Naive thymus-derived CD4-positive, alpha-beta T cell (primary cell): ENCODE data around the gene KERA. TPM values are rescaled to one million over a fixed set of nuclear protein-coding genes. Genes with fewer than 3 reads are reported as not detected.

Experiments
- ATAC-seq: fragments of 150-1000 bp; cut with Tn5 transposase; 2 replicates; pipeline ENCODE4 v1.10.0; 2021; ENCODE audit warnings: mild to moderate bottlenecking, moderate library complexity
- CTCF ChIA-PET: fragments of 350-600 bp; sonication (Branson Sonifier 250); formaldehyde crosslinking; loops from one replicate; lab custom pipeline; 2021; ENCODE audit warnings: antibody characterized with exemption; lab: Charles Lee
- POLR2A ChIA-PET: fragments of 350-600 bp; sonication (Branson Sonifier 250); formaldehyde crosslinking; loops from one replicate; lab custom pipeline; 2021; ENCODE audit warnings: antibody characterized with exemption, inconsistent platforms; lab: Charles Lee
- DNase-seq, 9 donors: peaks; one replicate each; pipeline versions ENCODE4 v3.0.0 to v3.0.0-alpha.2; 2020 to 2022; ENCODE audit warnings: mixed read lengths in 1 of 9
- H3K27ac ChIP-seq: one replicate; pipeline ENCODE4 v1.7.0; 2013; ENCODE audit warnings: mild to moderate bottlenecking, low read depth, low read length, moderate library complexity
- H3K27me3 ChIP-seq, 2 donors: one replicate each; pipeline ENCODE4 v1.7.0; 2013; ENCODE audit warnings: low read length in 2 of 2, mild to moderate bottlenecking in 2 of 2, moderate library complexity in 2 of 2; ENCODE audit not compliant: control insufficient read depth in 2 of 2, insufficient read depth in 2 of 2
- H3K36me3 ChIP-seq, 3 experiments: 1 replicate in 2 of 3; 2 replicates in 1 of 3; pipeline ENCODE4 v1.7.0; 2013; ENCODE audit warnings: low read length in 3 of 3, mild to moderate bottlenecking in 3 of 3, moderate library complexity in 1 of 3; ENCODE audit not compliant: insufficient read depth in 3 of 3, control insufficient read depth in 2 of 3
- H3K4me1 ChIP-seq, 2 donors: one replicate each; pipeline ENCODE4 v1.7.0; 2013; ENCODE audit warnings: low read length in 2 of 2, mild to moderate bottlenecking in 2 of 2, moderate library complexity in 1 of 2; ENCODE audit not compliant: control insufficient read depth in 2 of 2, insufficient read depth in 2 of 2
- H3K4me3 ChIP-seq: 2 replicates; pipeline ENCODE4 v1.7.0; 2013; ENCODE audit warnings: mild to moderate bottlenecking, low read length
- H3K9me3 ChIP-seq, 3 experiments: 1 replicate in 2 of 3; 2 replicates in 1 of 3; pipeline ENCODE4 v1.7.0; 2013; ENCODE audit warnings: low read length in 3 of 3; ENCODE audit not compliant: control insufficient read depth in 2 of 3
- H3K27ac Mint-ChIP-seq, 9 donors: one replicate each; pipeline ENCODE4 v1.8.0; 2020 to 2022; ENCODE audit warnings: mixed read lengths in 9 of 9, mild to moderate bottlenecking in 8 of 9, moderate library complexity in 5 of 9, inconsistent platforms in 2 of 9
- H3K27me3 Mint-ChIP-seq, 5 donors: one replicate each; pipeline ENCODE4 v1.8.0; 2021 to 2022; ENCODE audit warnings: mixed read lengths in 5 of 5, mild to moderate bottlenecking in 1 of 5
- H3K36me3 Mint-ChIP-seq, 5 donors: one replicate each; pipeline ENCODE4 v1.8.0; 2020 to 2022; ENCODE audit warnings: mixed read lengths in 5 of 5, mild to moderate bottlenecking in 3 of 5, inconsistent platforms in 1 of 5
- H3K4me1 Mint-ChIP-seq, 7 donors: one replicate each; pipeline ENCODE4 v1.8.0; 2020 to 2022; ENCODE audit warnings: mixed read lengths in 7 of 7, mild to moderate bottlenecking in 3 of 7, inconsistent platforms in 1 of 7
- H3K4me3 Mint-ChIP-seq, 10 donors: one replicate each; pipeline ENCODE4 v1.8.0; 2020 to 2022; ENCODE audit warnings: mild to moderate bottlenecking in 10 of 10, mixed read lengths in 10 of 10, moderate library complexity in 6 of 10, inconsistent platforms in 2 of 10
- H3K9me3 Mint-ChIP-seq, 11 donors: one replicate each; pipeline ENCODE4 v1.8.0; 2020 to 2022; ENCODE audit warnings: mixed read lengths in 11 of 11, mild to moderate bottlenecking in 4 of 11, inconsistent platforms in 1 of 11, moderate library complexity in 1 of 11
- intact Hi-C, 2 donors: fragments of 100-400 bp; cut with micrococcal nuclease; formaldehyde crosslinking; loops; one replicate each; pipeline ENCODE4 v1.15.1; 2023
- polyA plus RNA-seq, 2 donors: library from polyadenylated mRNA; unstranded; fragments of 300-500 nt; fragmentation: Illumina TruSeq; gene quantifications; one replicate each; pipeline ENCODE4 v1.2.3, GENCODE V29; 2021
- total RNA-seq, 6 experiments: library from RNA in 5 of 6; stranded (reverse) in 5 of 6; gene quantifications; 1 replicate in 5 of 6; 2 replicates in 1 of 6; pipeline ENCODE4 v1.2.3 and lab custom pipeline; 2021 to 2026

The KERA gene
- total and polyA plus RNA-seq, 7 experiments from 2014 or later = not detected

DNA sequence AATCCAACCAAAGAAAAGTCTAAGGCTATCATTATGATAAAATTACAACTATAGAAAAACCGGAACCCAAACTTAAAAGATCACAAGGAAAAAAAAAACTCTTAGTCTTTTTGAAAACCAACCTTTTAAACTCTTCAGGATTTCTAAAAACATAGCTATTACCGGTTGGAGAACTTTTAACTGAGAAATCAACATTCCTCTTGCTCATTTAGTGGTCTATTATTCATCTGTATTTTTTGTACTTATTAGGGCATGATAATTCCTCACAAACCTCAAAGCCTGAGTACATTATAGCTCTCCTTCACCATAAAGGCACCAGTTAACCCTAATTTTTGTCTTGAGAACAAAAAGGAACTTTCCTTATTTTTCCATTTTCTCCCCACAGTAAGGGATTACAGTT, 43.1 kb upstream of the KERA start:
- no peak for ATAC-seq
- H3K4me3 Mint-ChIP-seq = no peak overlapping the region
- H3K36me3 ChIP-seq = no peaks in the 10 kb centered on the region
- no peaks in the 10 kb centered on the region for H3K9me3 ChIP-seq
- ChIA-PET CTCF (no interaction called here), POLR2A (no interaction called here)
- H3K4me3 ChIP-seq = no peak overlapping the region
- H3K9me3 Mint-ChIP-seq = no peaks in the 10 kb centered on the region
- no peaks in the 10 kb centered on the region for H3K27me3 ChIP-seq
- H3K4me1 Mint-ChIP-seq = no peaks in the 10 kb centered on the region
- intact Hi-C loops = no loop called here
- H3K27ac ChIP-seq = no peak overlapping the region
- H3K27ac Mint-ChIP-seq = no peak overlapping the region
- H3K27me3 Mint-ChIP-seq = peaks cover 0 to 10% (median 7%) of the 10 kb centered on the region in 5 donors
- DNase-seq = no peak
- H3K36me3 Mint-ChIP-seq = no peaks in the 10 kb centered on the region
- no peaks in the 10 kb centered on the region for H3K4me1 ChIP-seq

DNA sequence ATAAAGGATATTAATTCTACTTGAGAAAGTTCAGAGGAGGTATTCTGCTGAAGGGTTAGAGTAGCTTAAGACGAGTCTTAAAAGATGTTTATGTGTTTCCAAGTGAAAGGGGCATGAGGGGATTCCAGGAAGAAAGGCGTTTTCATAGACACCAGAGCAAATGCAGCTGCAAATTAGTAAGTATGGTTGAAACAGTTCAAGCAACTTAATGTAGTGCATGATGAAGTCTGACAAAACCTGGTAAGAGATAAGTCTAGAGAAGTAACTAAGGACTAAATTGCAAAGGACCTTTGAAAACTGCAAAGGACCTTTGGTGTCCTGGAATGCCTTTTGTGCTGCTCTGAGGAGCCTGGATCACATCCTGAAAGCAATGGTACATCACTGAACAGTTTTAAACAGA, 42.0 kb upstream of the KERA start:
- no peak overlapping the region for H3K27ac Mint-ChIP-seq
- POLR2A ChIA-PET = no interaction called here
- intact Hi-C loops = no loop called here
- DNase-seq (no peak), ATAC-seq (no peak)
- H3K36me3 ChIP-seq = no peaks in the 10 kb centered on the region
- peaks cover 0 to 16% (median 0%) of the 10 kb centered on the region in 5 donors for H3K27me3 Mint-ChIP-seq
- H3K4me3 ChIP-seq = no peak overlapping the region
- H3K4me1 Mint-ChIP-seq = no peaks in the 10 kb centered on the region
- no peak overlapping the region for H3K4me3 Mint-ChIP-seq
- H3K27ac ChIP-seq = no peak overlapping the region
- H3K27me3 ChIP-seq = no peaks in the 10 kb centered on the region
- no peaks in the 10 kb centered on the region for H3K9me3 Mint-ChIP-seq
- no peaks in the 10 kb centered on the region for H3K4me1 ChIP-seq
- no peaks in the 10 kb centered on the region for H3K36me3 Mint-ChIP-seq
- CTCF ChIA-PET = no interaction called here
- no peaks in the 10 kb centered on the region for H3K9me3 ChIP-seq

DNA sequence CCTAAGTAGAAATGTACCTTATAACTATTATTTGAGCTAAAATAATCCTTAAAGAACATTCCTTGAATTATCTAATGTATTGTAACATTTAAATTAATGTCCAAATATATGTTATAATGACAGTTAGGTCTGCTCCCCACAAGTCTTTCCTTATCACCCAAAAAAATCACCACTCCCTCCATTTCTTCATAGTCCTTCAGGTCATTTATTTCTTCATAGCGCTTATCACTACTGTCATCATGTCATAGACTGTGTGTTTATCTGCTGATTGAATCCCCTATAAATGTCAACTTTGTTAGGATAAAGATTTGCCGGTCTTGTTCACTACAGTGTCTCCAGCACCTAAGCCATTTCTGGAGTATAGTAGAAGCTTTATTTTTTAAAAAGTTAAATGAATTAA, 41.5 kb upstream of the KERA start:
- peaks cover 0 to 21% (median 4%) of the 10 kb centered on the region in 5 donors for H3K27me3 Mint-ChIP-seq
- Histone ChIP-seq H3K9me3 (no peaks in the 10 kb centered on the region), H3K4me1 (no peaks in the 10 kb centered on the region), H3K27ac (no peak overlapping the region), H3K4me3 (no peak overlapping the region), H3K27me3 (no peaks in the 10 kb centered on the region), H3K36me3 (no peaks in the 10 kb centered on the region)
- POLR2A ChIA-PET = no interaction called here
- peaks cover 0 to 2% (median 0%) of the 10 kb centered on the region in 11 donors for H3K9me3 Mint-ChIP-seq
- no peaks in the 10 kb centered on the region for H3K4me1 Mint-ChIP-seq
- no peak overlapping the region for H3K4me3 Mint-ChIP-seq
- CTCF ChIA-PET = no interaction called here
- no peak overlapping the region for H3K27ac Mint-ChIP-seq
- ATAC-seq = no peak
- no peaks in the 10 kb centered on the region for H3K36me3 Mint-ChIP-seq
- intact Hi-C loops = no loop called here
- DNase-seq = no peak

DNA sequence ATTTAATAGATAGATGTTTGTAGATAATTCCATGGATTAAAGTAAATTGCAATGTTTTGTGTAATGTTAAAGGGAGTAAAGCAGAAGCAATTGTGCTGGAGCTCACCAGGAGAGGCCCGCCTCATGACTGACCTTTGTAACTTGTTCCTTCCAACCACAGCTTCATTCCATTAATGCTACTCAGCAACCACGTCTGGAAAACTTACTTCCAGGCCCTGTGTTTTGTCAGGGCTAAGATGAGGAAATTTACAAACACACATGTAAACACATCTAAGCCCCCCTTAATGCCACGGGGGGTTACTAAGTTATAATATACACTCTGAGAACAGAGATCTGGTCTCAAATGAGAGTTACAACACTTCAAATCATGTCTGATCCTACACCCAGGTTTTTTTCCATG, 41.1 kb upstream of the KERA start:
- DNase-seq (no peak), ATAC-seq (no peak)
- Mint-ChIP-seq H3K27me3 (peaks cover 0 to 25% (median 6%) of the 10 kb centered on the region in 5 donors), H3K36me3 (no peaks in the 10 kb centered on the region), H3K27ac (no peak overlapping the region), H3K4me3 (no peak overlapping the region), H3K9me3 (peaks cover 0 to 4% (median 0%) of the 10 kb centered on the region in 11 donors), H3K4me1 (no peaks in the 10 kb centered on the region)
- intact Hi-C loops = no loop called here
- H3K27ac ChIP-seq = no peak overlapping the region
- ChIA-PET CTCF (no interaction called here), POLR2A (no interaction called here)
- no peaks in the 10 kb centered on the region for H3K36me3 ChIP-seq
- no peaks in the 10 kb centered on the region for H3K4me1 ChIP-seq
- no peak overlapping the region for H3K4me3 ChIP-seq
- no peaks in the 10 kb centered on the region for H3K9me3 ChIP-seq
- no peaks in the 10 kb centered on the region for H3K27me3 ChIP-seq

DNA sequence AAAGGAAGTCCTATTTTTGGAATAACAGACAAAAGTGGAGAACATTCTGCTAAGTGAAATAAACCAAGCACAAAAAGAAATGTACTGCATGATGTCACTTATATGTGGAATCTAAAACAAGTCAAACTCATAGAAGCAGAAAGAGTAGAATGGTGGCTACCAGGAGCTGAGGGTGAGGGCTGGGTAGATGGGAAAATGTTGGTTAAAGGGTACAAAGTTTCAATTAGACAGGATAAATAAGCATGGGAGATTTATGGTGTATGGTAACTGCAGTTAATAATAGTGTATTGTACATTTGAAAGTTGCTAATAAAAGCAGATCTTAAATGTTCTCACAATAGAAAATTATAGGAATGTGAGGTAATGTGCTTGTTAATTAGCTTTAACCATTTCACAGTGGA, 40.6 kb upstream of the KERA start:
- peaks cover 0 to 4% (median 0%) of the 10 kb centered on the region in 11 donors for H3K9me3 Mint-ChIP-seq
- H3K27ac Mint-ChIP-seq = no peak overlapping the region
- CTCF ChIA-PET = no interaction called here
- Histone ChIP-seq H3K36me3 (no peaks in the 10 kb centered on the region), H3K4me3 (no peak overlapping the region), H3K27me3 (no peaks in the 10 kb centered on the region), H3K9me3 (no peaks in the 10 kb centered on the region), H3K4me1 (no peaks in the 10 kb centered on the region), H3K27ac (no peak overlapping the region)
- DNase-seq (no peak), ATAC-seq (no peak)
- POLR2A ChIA-PET = no interaction called here
- no peak overlapping the region for H3K4me3 Mint-ChIP-seq
- H3K27me3 Mint-ChIP-seq = peaks cover 2 to 30% (median 7%) of the 10 kb centered on the region in 5 donors
- H3K36me3 Mint-ChIP-seq = no peaks in the 10 kb centered on the region
- intact Hi-C loops = no loop called here
- H3K4me1 Mint-ChIP-seq = no peaks in the 10 kb centered on the region

DNA sequence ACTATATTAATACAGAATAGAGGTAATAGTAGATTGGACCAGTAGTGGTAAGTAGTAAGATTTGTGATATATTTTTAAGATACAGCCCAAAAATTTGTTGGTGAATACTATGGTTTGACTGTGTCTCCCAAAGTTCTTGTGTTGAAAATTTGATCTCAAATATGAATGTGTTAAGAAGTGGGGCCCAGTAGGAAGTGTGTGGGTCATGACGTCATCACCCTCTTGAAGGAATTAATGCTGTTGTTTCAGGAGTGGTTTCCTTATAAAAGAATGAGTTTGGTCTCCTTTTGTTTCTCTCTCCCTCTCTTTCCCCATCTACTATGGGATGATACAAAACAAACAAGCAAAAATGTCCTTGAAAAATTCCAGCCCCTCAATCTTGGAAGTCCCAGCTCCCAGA, 37.1 kb upstream of the KERA start:
- DNase-seq (no peak), ATAC-seq (no peak)
- H3K9me3 Mint-ChIP-seq = peaks cover 2 to 15% (median 10%) of the 10 kb centered on the region in 11 donors
- no peak overlapping the region for H3K4me3 Mint-ChIP-seq
- intact Hi-C loops = no loop called here
- no peaks in the 10 kb centered on the region for H3K4me1 Mint-ChIP-seq
- no peak overlapping the region for H3K27ac Mint-ChIP-seq
- peaks cover 0 to 33% (median 7%) of the 10 kb centered on the region in 5 donors for H3K27me3 Mint-ChIP-seq
- H3K4me1 ChIP-seq = no peaks in the 10 kb centered on the region
- no peaks in the 10 kb centered on the region for H3K36me3 ChIP-seq
- H3K27me3 ChIP-seq = no peaks in the 10 kb centered on the region
- no peak overlapping the region for H3K27ac ChIP-seq
- no peaks in the 10 kb centered on the region for H3K9me3 ChIP-seq
- ChIA-PET CTCF (no interaction called here), POLR2A (no interaction called here)
- H3K36me3 Mint-ChIP-seq = peaks cover 0 to 7% (median 0%) of the 10 kb centered on the region in 5 donors
- no peak overlapping the region for H3K4me3 ChIP-seq

DNA sequence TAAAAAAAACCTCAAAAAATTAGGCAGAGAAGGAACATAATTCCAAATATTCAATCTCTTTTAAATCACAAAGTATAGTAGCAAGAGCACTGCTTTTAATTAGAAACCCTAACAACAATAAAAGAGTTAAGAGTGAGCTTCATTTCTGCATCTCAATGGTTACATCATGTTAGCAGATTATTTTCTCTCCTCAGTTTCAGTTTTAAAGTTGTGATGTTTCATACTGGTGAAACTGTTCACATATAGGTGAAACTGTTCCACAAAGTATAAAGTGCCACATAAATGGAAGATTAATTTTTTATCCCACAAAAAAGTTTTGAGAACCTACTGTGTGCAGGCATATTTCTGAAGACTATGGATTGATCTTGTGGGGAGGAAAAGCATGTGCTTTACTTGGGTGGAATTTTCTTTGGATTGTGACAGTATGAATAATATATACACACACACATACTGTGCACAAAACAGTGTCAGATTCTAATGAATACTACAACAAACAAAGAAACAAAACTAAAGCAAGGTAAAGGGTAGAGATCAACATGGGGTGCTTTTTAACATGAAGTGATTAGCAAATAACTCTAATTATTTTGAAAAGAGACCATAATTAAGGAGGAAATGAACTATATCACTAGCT, 36.3 kb upstream of the KERA start:
- no peak overlapping the region for H3K4me3 Mint-ChIP-seq
- Histone ChIP-seq H3K36me3 (no peaks in the 10 kb centered on the region), H3K4me3 (no peak overlapping the region), H3K27me3 (no peaks in the 10 kb centered on the region), H3K4me1 (no peaks in the 10 kb centered on the region), H3K27ac (no peak overlapping the region), H3K9me3 (no peaks in the 10 kb centered on the region)
- peaks cover 0 to 28% (median 7%) of the 10 kb centered on the region in 5 donors for H3K27me3 Mint-ChIP-seq
- no peak for DNase-seq
- intact Hi-C loops = no loop called here
- ChIA-PET CTCF (no interaction called here), POLR2A (no interaction called here)
- peaks cover 3 to 23% (median 15%) of the 10 kb centered on the region in 11 donors for H3K9me3 Mint-ChIP-seq
- H3K36me3 Mint-ChIP-seq = peaks cover 0 to 7% (median 0%) of the 10 kb centered on the region in 5 donors
- ATAC-seq = no peak
- no peaks in the 10 kb centered on the region for H3K4me1 Mint-ChIP-seq
- no peak overlapping the region for H3K27ac Mint-ChIP-seq
